Measurements from ENCODE around the gene ZNF599.
A peak's percentile ranks its signal among the peaks of the same experiment; 100 is the strongest.

ZNF599 gene

GRCh38 chr19:34744896-34745690 lies 27.9 kb downstream of the ZNF599 start:
- DNase-seq (ENCODE audit: low read depth): no peak

GRCh38 chr19:34734537-34735103 lies 38.4 kb downstream of the ZNF599 start:
- no peak for DNase-seq (ENCODE audit: low read depth)

- peak; percentile 71 for DNase-seq (ENCODE audit: low read depth)
Measured at GRCh38 chr19:34733746-34734536, 39.1 kb downstream of the ZNF599 start, which contains the start of gene ZNF181. Gene ZNF181 (plus strand): TSS chr19:34734243. CDS start chr19:34735038, 795 bp downstream.

- no peak for DNase-seq (ENCODE audit: low read depth)
Measured at GRCh38 chr19:34733266-34733745, 39.7 kb downstream of the ZNF599 start.

GRCh38 chr19:34732612-34733211 lies 40.3 kb downstream of the ZNF599 start:
- DNase-seq (ENCODE audit: low read depth): no peak

- DNase-seq (ENCODE audit: low read depth): no peak
Measured at GRCh38 chr19:34731964-34732363, 41.1 kb downstream of the ZNF599 start.

GRCh38 chr19:34731019-34731829 lies 41.8 kb downstream of the ZNF599 start:
- no peak for DNase-seq (ENCODE audit: low read depth)

- no peak for DNase-seq (ENCODE audit: low read depth)
Measured at GRCh38 chr19:34725400-34725799, 47.6 kb downstream of the ZNF599 start.

GRCh38 chr19:34722353-34722752 lies 50.7 kb downstream of the ZNF599 start:
- DNase-seq (ENCODE audit: low read depth): no peak

GRCh38 chr19:34715357-34715756 lies 57.7 kb downstream of the ZNF599 start:
- no peak for DNase-seq (ENCODE audit: low read depth)

GRCh38 chr19:34713262-34713637 lies 59.8 kb downstream of the ZNF599 start:
- no peak for DNase-seq (ENCODE audit: low read depth)

GRCh38 chr19:34712395-34713261 lies 60.4 kb downstream of the ZNF599 start:
- no peak for DNase-seq (ENCODE audit: low read depth)

- no peak for DNase-seq (ENCODE audit: low read depth)
Measured at GRCh38 chr19:34711890-34712289, 61.1 kb downstream of the ZNF599 start.

Data from stimulated activated CD8-positive, alpha-beta memory T cell treated with anti-CD3 and anti-CD28 coated beads, Interleukin-12 subunit alpha, Interleukin-12 subunit beta, amount 100 ng/mL, for 4 hours (primary cell).